Right cardiac atrium (tissue), 5 donors: Measurements from ENCODE around the gene IGLL1. TPM values are rescaled to one million over a fixed set of nuclear protein-coding genes. Genes with fewer than 3 reads are reported as not detected.
"Not testable (repeated sequence)": the region's sequence is repeated elsewhere in the genome, so short reads cannot be mapped to it uniquely, and the experiment has no call there.

ENCODE experiments used
- ATAC-seq, 2 donors: fragments of 200-7000 bp; cut with Tn5 transposase; one replicate each; pipeline versions ENCODE4 v1.8.0 to v1.9.1; 2020; ENCODE audit warnings: moderate library complexity in 2 of 2, mild to moderate bottlenecking in 1 of 2
- DNase-seq, 3 donors: peaks; one replicate each; pipeline ENCODE4 v3.0.0-alpha.2; 2020
- H3K27ac ChIP-seq: one replicate; pipeline ENCODE4 v1.5.1; 2013; ENCODE audit warnings: mild to moderate bottlenecking, low read length, control low read depth, moderate library complexity
- H3K27me3 ChIP-seq: one replicate; pipeline ENCODE4 v1.6.1; 2013; ENCODE audit not compliant: control insufficient read depth, insufficient read depth
- H3K4me1 ChIP-seq: one replicate; pipeline ENCODE4 v1.6.1; 2013; ENCODE audit warnings: low read length; ENCODE audit not compliant: control insufficient read depth, insufficient read depth
- H3K4me3 ChIP-seq: one replicate; pipeline ENCODE4 v1.5.1; 2013; ENCODE audit warnings: low read length, control low read depth
- H3K9me3 ChIP-seq: one replicate; pipeline ENCODE4 v1.6.1; 2013; ENCODE audit warnings: low read length; ENCODE audit not compliant: control insufficient read depth
- WGBS: extraction: QIAGEN DNeasy Blood & Tissue Kit; methylation state at CpG from one replicate; pipeline ENCODE4 v1.1.7; 2013; 5-methylcytosine and 5-hydroxymethylcytosine counted together
- intact Hi-C, 4 donors: fragments of 100-400 bp; cut with DNase I; formaldehyde crosslinking; loops; one replicate each; pipeline versions ENCODE4 v1.11.0 to v1.14.0; 2022 to 2023
- polyA plus RNA-seq: library from polyadenylated mRNA; stranded (reverse); fragments of 200-250 nt; gene quantifications from one replicate; pipeline ENCODE4 v1.2.3, GENCODE V29; 2013
- total RNA-seq, 4 donors: library from RNA; stranded (reverse); fragmentation: NEBNext Ultra II Directional; extraction: Animal tissue kit (Norgen Biotek cat#: 25700); gene quantifications; one replicate each; pipeline ENCODE4 v1.2.1, GENCODE V29; 2021
- donor health status: healthy with polysubstance abuse.
- donor health status: DM: no; HTN: yes; CAD: no.
- donor health status: DM: no; HTN: no; CAD: no.
- donor health status: DM: no; HTN: yes; CAD: no; lungs with severe emphysema.
- donor health status: DM: yes; HTN: yes; CAD: no.

Gene IGLL1
- total and polyA plus RNA-seq, 5 donors = not detected

DNA sequence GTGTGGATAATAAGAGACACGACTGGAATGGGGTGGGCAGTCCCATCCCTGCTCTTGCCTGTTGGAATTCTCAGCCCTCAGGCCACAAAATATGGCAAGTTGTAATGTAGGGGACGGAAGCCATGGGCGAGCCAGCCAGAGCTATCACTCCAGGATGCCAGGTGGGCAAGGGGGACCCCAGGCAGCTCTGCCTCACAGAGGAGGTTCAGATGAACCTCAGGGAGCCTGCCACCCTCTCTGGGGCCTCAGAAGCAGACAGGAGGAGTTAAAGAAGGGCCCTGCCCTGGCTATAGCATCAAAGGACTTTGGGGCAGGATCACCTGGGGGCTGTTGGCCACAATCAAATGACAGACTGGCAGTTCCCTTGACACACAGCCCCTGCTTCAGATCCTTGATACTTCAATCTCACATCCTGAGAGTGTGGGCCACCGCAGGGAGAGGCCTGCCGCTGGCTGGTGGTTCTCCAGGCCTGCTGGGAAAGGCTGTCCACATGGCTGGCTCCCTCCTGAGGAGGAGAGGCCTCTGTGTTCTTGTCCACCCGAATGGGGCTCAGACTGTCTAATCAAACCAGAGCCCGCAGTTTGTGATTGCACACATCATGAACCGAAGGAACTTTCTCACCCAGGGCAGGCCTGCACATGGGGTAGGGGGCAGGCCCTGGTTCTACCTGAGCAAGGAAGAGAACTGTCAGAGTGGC lies 31.4 kb downstream of the IGLL1 start:
- ATAC-seq = no peak
- no peak overlapping the region for H3K27ac ChIP-seq
- WGBS = 84% methylated on average over 8 of the region's 8 CpGs
- no peak overlapping the region for H3K4me3 ChIP-seq
- no peaks in the 10 kb centered on the region for H3K9me3 ChIP-seq
- H3K4me1 ChIP-seq = no peaks in the 10 kb centered on the region
- no peaks in the 10 kb centered on the region for H3K27me3 ChIP-seq
- peak in 1 of 3 donors; percentile 32 for DNase-seq
- intact Hi-C loops = loop anchor here in 1 of 4 donors (10.0 kb wide), 1 partner anchor 234 kb away; no protein-coding TSS in a partner anchor

DNA sequence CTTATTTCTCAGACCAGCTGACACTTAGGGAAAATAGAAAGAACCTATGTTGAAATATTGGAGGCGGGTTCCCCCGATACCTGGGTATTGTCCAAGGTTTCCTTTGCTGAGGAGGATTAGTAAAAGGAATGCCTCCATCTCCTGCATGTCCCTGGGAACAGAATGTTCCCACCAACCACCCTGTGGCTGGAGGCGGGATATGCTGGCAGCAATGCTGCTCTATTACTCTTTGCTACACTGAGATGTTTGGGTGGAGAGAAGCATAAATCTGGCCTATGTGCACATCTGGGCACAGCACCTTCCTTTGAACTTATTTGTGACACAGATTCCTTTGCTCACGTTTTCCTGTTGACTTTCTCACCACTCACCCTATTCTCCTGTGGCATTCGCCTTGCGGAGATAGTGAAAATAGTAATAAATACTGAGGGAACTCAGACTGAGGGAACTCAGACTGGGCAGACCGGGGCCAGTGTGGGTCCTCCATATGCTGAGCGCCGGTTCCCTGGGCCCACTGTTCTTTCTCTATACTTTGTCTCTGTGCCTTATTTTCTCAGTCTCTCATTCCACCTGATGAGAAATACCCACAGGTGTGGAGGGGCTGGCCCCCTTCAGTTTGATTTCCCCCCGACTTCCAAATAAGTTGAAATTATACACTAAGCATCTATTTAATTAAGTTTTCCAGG lies 32.1 kb downstream of the IGLL1 start:
- Histone ChIP-seq H3K9me3 (no peaks in the 10 kb centered on the region), H3K27ac (no peak overlapping the region), H3K4me3 (no peak overlapping the region), H3K4me1 (no peaks in the 10 kb centered on the region), H3K27me3 (no peaks in the 10 kb centered on the region)
- ATAC-seq (no peak), DNase-seq (peak in 1 of 3 donors; percentile 10)
- 82% methylated on average over 10 of the region's 10 CpGs for WGBS
- intact Hi-C loops = loop anchor here in 1 of 4 donors (10.0 kb wide), 1 partner anchor 233 kb away; no protein-coding TSS in a partner anchor

DNA sequence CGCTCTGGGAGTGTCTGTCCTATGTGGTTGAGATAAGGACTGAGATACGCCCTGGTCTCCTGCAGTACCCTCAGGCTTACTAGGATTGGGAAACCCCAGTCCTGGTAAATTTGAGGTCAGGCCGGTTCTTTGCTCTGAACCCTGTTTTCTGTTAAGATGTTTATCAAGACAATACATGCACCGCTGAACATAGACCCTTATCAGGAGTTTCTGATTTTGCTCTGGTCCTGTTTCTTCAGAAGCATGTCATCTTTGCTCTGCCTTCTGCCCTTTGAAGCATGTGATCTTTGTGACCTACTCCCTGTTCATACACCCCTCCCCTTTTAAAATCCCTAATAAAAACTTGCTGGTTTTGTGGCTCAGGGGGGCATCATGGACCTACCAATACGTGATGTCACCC lies 32.7 kb downstream of the IGLL1 start:
- DNase-seq, H3K27ac ChIP-seq, H3K4me1 ChIP-seq, ATAC-seq, H3K27me3 ChIP-seq, H3K4me3 ChIP-seq, H3K9me3 ChIP-seq: not testable (repeated sequence)
- intact Hi-C loops = loop anchor here in 1 of 4 donors (10.0 kb wide), 1 partner anchor 233 kb away; no protein-coding TSS in a partner anchor
- WGBS = 88% methylated on average over 5 of the region's 5 CpGs

DNA sequence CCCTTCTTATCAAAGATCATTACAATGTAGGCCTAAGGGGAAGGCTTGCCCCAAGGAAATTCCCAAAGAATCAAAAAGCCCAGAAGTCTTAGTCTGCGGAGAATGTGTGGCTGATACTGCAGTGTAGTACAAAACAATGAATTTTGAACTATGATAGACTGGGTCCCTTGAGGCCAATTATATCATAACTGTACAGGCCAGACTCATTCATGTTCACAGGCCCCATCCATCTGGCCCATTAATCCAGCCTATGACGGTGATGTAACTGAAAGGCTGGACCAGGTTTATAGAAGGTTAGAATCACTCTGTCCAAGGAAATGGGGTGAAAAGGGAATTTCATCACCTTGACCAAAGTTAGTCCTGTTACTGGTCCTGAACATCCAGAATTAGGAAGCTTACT lies 35.2 kb downstream of the IGLL1 start:
- H3K9me3 ChIP-seq = no peaks in the 10 kb centered on the region
- no peaks in the 10 kb centered on the region for H3K27me3 ChIP-seq
- 84% methylated on average over 2 of the region's 2 CpGs for WGBS
- DNase-seq = no peak
- H3K4me1 ChIP-seq = no peaks in the 10 kb centered on the region
- intact Hi-C loops = loop anchor here in 2 of 4 donors (5.0 to 10.0 kb wide), 4 partner anchors 47 to 307 kb away; no protein-coding TSS in a partner anchor
- no peak for ATAC-seq
- no peak overlapping the region for H3K4me3 ChIP-seq
- H3K27ac ChIP-seq = no peak overlapping the region

DNA sequence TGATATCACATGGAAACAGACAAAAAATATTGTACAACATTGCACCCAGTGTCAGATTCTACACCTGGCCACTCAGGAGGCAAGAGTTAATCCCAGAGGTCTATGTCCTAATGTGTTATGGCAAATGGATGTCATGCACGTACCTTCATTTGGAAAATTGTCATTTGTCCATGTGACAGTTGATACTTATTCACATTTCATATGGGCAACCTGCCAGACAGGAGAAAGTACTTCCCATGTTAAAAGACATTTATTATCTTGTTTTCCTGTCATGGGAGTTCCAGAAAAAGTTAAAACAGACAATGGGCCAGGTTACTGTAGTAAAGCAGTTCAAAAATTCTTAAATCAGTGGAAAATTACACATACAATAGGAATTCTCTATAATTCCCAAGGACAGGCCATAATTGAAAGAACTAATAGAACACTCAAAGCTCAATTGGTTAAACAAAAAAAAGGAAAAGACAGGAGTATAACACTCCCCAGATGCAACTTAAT lies 36.5 kb downstream of the IGLL1 start:
- not testable (repeated sequence) for H3K4me3 ChIP-seq, H3K9me3 ChIP-seq, H3K27ac ChIP-seq, H3K4me1 ChIP-seq, DNase-seq, ATAC-seq, H3K27me3 ChIP-seq
- 77% methylated on average over 1 of the region's 1 CpG for WGBS
- intact Hi-C loops = loop anchor here in 2 of 4 donors (5.0 to 10.0 kb wide), 4 partner anchors 49 to 309 kb away; no protein-coding TSS in a partner anchor

DNA sequence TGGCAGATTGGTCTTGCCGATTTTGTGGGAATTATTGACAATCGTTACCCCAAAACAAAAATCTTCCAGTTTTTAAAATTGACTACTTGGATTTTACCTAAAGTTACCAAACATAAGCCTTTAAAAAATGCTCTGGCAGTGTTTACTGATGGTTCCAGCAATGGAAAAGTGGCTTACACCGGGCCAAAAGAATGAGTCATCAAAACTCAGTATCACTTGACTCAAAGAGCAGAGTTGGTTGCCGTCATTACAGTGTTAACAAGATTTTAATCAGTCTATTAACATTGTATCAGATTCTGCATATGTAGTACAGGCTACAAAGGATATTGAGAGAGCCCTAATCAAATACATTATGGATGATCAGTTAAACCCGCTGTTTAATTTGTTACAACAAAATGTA lies 37.2 kb downstream of the IGLL1 start:
- 56% methylated on average over 5 of the region's 5 CpGs for WGBS

DNA sequence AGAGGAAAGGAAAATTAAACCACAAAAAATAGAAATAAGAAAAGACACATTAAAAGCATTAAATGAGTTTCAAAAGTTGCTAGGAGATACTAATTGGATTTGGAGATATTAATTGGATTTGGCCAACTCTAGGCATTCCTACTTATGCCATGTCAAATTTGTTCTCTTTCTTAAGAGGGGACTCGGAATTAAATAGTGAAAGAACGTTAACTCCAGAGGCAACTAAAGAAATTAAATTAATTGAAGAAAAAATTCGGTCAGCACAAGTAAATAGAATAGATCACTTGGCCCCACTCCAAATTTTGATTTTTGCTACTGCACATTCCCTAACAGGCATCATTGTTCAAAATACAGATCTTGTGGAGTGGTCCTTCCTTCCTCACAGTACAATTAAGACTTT lies 37.7 kb downstream of the IGLL1 start:
- not testable (repeated sequence) for H3K9me3 ChIP-seq, DNase-seq, H3K4me3 ChIP-seq, H3K27ac ChIP-seq, ATAC-seq, H3K27me3 ChIP-seq, H3K4me1 ChIP-seq
- intact Hi-C loops = loop anchor here in 2 of 4 donors (5.0 to 10.0 kb wide), 4 partner anchors 50 to 310 kb away; no protein-coding TSS in a partner anchor
- 68% methylated on average over 3 of the region's 3 CpGs for WGBS

More for the DNA sequence above, 37.2 kb downstream of the IGLL1 start:
- no peaks in the 10 kb centered on the region for H3K9me3 ChIP-seq
- H3K27me3 ChIP-seq = no peaks in the 10 kb centered on the region
- DNase-seq = no peak
- ATAC-seq = no peak
- intact Hi-C loops = loop anchor here in 2 of 4 donors (5.0 to 10.0 kb wide), 4 partner anchors 49 to 309 kb away; no protein-coding TSS in a partner anchor
- H3K4me1 ChIP-seq = peaks cover under 1% of the 10 kb centered on the region
- no peak overlapping the region for H3K27ac ChIP-seq
- no peak overlapping the region for H3K4me3 ChIP-seq

DNA sequence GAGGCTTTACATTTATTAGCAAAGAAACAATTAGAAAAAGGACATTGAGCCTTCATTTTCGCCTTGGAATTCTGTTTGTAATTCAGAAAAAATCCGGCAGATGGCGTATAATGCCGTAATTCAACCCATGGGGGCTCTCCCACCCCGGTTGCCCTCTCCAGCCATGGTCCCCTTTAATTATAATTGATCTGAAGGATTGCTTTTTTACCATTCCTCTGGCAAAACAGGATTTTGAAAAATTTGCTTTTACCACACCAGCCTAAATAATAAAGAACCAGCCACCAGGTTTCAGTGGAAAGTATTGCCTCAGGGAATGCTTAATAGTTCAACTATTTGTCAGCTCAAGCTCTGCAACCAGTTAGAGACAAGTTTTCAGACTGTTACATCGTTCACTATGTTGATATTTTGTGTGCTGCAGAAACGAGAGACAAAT lies 38.2 kb downstream of the IGLL1 start:
- 5% methylated on average over 7 of the region's 7 CpGs for WGBS

DNA sequence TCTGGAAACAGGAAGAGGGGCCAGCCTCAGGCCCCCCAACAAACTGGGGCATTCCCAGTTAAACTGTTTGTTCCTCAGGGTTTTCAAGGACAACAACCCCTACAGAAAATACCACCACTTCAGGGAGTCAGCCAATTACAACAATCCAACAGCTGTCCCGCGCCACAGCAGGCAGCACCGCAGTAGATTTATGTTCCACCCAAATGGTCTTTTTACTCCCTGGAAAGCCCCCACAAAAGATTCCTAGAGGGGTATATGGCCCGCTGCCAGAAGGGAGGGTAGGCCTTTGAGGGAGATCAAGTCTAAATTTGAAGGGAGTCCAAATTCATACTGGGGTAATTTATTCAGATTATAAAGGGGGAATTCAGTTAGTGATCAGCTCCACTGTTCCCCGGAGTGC lies 39.3 kb downstream of the IGLL1 start:
- H3K4me3 ChIP-seq, H3K4me1 ChIP-seq, H3K9me3 ChIP-seq, H3K27me3 ChIP-seq, DNase-seq, ATAC-seq, H3K27ac ChIP-seq: not testable (repeated sequence)
- 82% methylated on average over 5 of the region's 5 CpGs for WGBS
- intact Hi-C loops = loop anchor here in 2 of 4 donors (5.0 to 10.0 kb wide), 4 partner anchors 51 to 311 kb away; no protein-coding TSS in a partner anchor

More for the DNA sequence above, 38.2 kb downstream of the IGLL1 start:
- H3K9me3 ChIP-seq, H3K4me1 ChIP-seq, ATAC-seq, H3K4me3 ChIP-seq, H3K27ac ChIP-seq, H3K27me3 ChIP-seq, DNase-seq: not testable (repeated sequence)
- intact Hi-C loops = loop anchor here in 2 of 4 donors (5.0 to 10.0 kb wide), 4 partner anchors 50 to 310 kb away; no protein-coding TSS in a partner anchor

DNA sequence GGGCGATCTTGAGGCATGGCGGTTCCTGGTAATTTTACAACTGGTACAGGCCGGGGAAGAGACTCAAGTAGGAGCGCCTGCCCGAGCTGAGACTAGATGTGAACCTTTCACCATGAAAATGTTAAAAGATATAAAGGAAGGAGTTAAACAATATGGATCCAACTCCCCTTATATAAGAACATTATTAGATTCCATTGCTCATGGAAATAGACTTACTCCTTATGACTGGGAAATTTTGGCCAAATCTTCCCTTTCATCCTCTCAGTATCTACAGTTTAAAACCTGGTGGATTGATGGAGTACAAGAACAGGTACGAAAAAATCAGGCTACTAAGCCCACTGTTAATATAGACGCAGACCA lies 40.3 kb downstream of the IGLL1 start:
- H3K9me3 ChIP-seq, H3K4me3 ChIP-seq, H3K27ac ChIP-seq, ATAC-seq, H3K4me1 ChIP-seq, H3K27me3 ChIP-seq, DNase-seq: not testable (repeated sequence)
- WGBS = 19% methylated on average over 6 of the region's 7 CpGs
- intact Hi-C loops = loop anchor here in 3 of 4 donors (5.0 to 10.0 kb wide), 7 partner anchors 52 to 312 kb away; no protein-coding TSS in a partner anchor
